GM23338 (cell line): ENCODE data around the gene CPSF7. TPM values are rescaled to one million over a fixed set of nuclear protein-coding genes. Genes with fewer than 3 reads are reported as not detected.

Experiments
- ATAC-seq: fragments of 200-7000 bp; cut with Tn5 transposase; 3 replicates; pipeline ENCODE4 v1.9.1; 2020
- DNase-seq: peaks from one replicate; pipeline ENCODE4 v3.0.0-alpha.2; 2015; ENCODE audit warnings: low spot score
- H2AFZ ChIP-seq: fragments of 200-600 bp; sonication (generic); 2 replicates; pipeline ENCODE4 v1.8.0; 2016; ENCODE audit warnings: antibody characterized with exemption, mild to moderate bottlenecking, moderate library complexity
- H3F3A ChIP-seq: fragments of 200-600 bp; sonication (generic); replicated peaks from 2 replicates; pipeline ENCODE4 v1.8.0; 2017; ENCODE audit warnings: antibody characterized with exemption, mixed run types, low read depth
- H3K27ac ChIP-seq: fragments of 200-600 bp; sonication (generic); 2 replicates; pipeline ENCODE4 v1.6.1; 2016; ENCODE audit warnings: low read depth
- H3K27me3 ChIP-seq: fragments of 200-600 bp; sonication (generic); 2 replicates; pipeline ENCODE4 v1.8.0; 2016; ENCODE audit warnings: mild to moderate bottlenecking, mixed run types, moderate library complexity; ENCODE audit not compliant: insufficient read depth
- H3K36me3 ChIP-seq: fragments of 200-600 bp; sonication (generic); 2 replicates; pipeline ENCODE4 v1.8.0; 2016; ENCODE audit warnings: mild to moderate bottlenecking; ENCODE audit not compliant: insufficient read depth
- H3K4me1 ChIP-seq: fragments of 200-600 bp; sonication (generic); 2 replicates; pipeline ENCODE4 v1.8.0; 2016; ENCODE audit warnings: mild to moderate bottlenecking, moderate library complexity; ENCODE audit not compliant: insufficient read depth
- H3K4me2 ChIP-seq: fragments of 200-600 bp; sonication (generic); 2 replicates; pipeline ENCODE4 v1.7.1; 2017; ENCODE audit warnings: mixed run types
- H3K4me3 ChIP-seq: fragments of 200-600 bp; sonication (generic); 2 replicates; pipeline ENCODE4 v1.6.1; 2016; ENCODE audit warnings: mixed run types
- H3K79me2 ChIP-seq: fragments of 200-600 bp; sonication (generic); replicated peaks from 2 replicates; pipeline ENCODE4 v1.8.0; 2017; ENCODE audit warnings: mild to moderate bottlenecking; ENCODE audit not compliant: insufficient read depth
- H3K9me2 ChIP-seq: fragments of 200-600 bp; sonication (generic); 2 replicates; pipeline ENCODE4 v1.8.0; 2017; ENCODE audit not compliant: insufficient read depth
- H4K20me1 ChIP-seq: fragments of 200-600 bp; sonication (generic); replicated peaks from 2 replicates; pipeline ENCODE4 v1.8.0; 2017; ENCODE audit warnings: mild to moderate bottlenecking; ENCODE audit not compliant: insufficient read depth
- H3K27ac Mint-ChIP-seq: 2 replicates; pipeline ENCODE4 v1.8.0; 2020; ENCODE audit warnings: inconsistent platforms, mild to moderate bottlenecking, moderate library complexity, mixed read lengths
- H3K27me3 Mint-ChIP-seq: 3 replicates; pipeline ENCODE4 v1.8.0; 2022; ENCODE audit warnings: low read depth, mild to moderate bottlenecking, moderate library complexity, mixed read lengths, inconsistent platforms; ENCODE audit not compliant: insufficient read depth, poor library complexity
- H3K36me3 Mint-ChIP-seq: 3 replicates; pipeline ENCODE4 v1.8.0; 2021; ENCODE audit warnings: low read depth, mild to moderate bottlenecking, inconsistent platforms, moderate library complexity, mixed read lengths
- H3K4me1 Mint-ChIP-seq: 3 replicates; pipeline ENCODE4 v1.8.0; 2020; ENCODE audit warnings: mild to moderate bottlenecking, inconsistent platforms, mixed read lengths
- H3K4me3 Mint-ChIP-seq: 3 replicates; pipeline ENCODE4 v1.8.0; 2021; ENCODE audit warnings: moderate library complexity, mild to moderate bottlenecking, inconsistent platforms, mixed read lengths
- H3K9me3 Mint-ChIP-seq: 3 replicates; pipeline ENCODE4 v1.8.0; 2020; ENCODE audit warnings: moderate library complexity, mild to moderate bottlenecking, inconsistent platforms, mixed read lengths
- CREB1 ChIP-seq: fragments of 250-450 bp; sonication (Bioruptor Pico); IDR thresholded peaks from 2 replicates; pipeline ENCODE4 v1.5.0; 2020; ENCODE audit warnings: low read depth, mild to moderate bottlenecking, moderate library complexity
- EZH2 ChIP-seq: fragments of 200-600 bp; sonication (generic); IDR thresholded peaks from one replicate; pipeline ENCODE4 v1.8.0; 2017; ENCODE audit warnings: antibody characterized with exemption, mild to moderate bottlenecking, low read depth; ENCODE audit not compliant: unreplicated experiment
- JUNB ChIP-seq: IDR thresholded peaks from one replicate; pipeline ENCODE4 v1.6.1; 2016; ENCODE audit warnings: antibody characterized with exemption; ENCODE audit not compliant: unreplicated experiment
- NANOG ChIP-seq: IDR thresholded peaks from 2 replicates; pipeline ENCODE4 v1.6.1; 2016; ENCODE audit warnings: antibody characterized with exemption, borderline replicate concordance
- POLR2AphosphoS5 ChIP-seq: IDR thresholded peaks from 2 replicates; pipeline ENCODE4 v1.6.1; 2016; ENCODE audit warnings: antibody characterized with exemption, low read depth
- STAT1 ChIP-seq: IDR thresholded peaks from one replicate; pipeline ENCODE4 v1.6.1; 2016; ENCODE audit warnings: antibody characterized with exemption; ENCODE audit not compliant: unreplicated experiment
- ZNF114 ChIP-seq: fragments of 250-450 bp; sonication (Bioruptor Pico); IDR thresholded peaks from 2 replicates; pipeline ENCODE4 v1.5.0; 2020; ENCODE audit warnings: mild to moderate bottlenecking, moderate library complexity
- ZNF331 ChIP-seq: fragments of 250-450 bp; sonication (Bioruptor Pico); IDR thresholded peaks from 2 replicates; pipeline ENCODE4 v1.5.0; 2020; ENCODE audit warnings: low read depth, mild to moderate bottlenecking, moderate library complexity
- polyA plus RNA-seq: library from polyadenylated mRNA; unstranded; fragments of >200 nt; fragmentation: Nextera tagmentation; extraction: Ambion mirVana; gene quantifications from 2 replicates; pipeline ENCODE4 v1.2.1, GENCODE V29; 2016
- total RNA-seq: library from RNA; depleted of rRNA; stranded (reverse); fragments of >200 nt; shearing (Covaris generic); gene quantifications from 2 replicates; pipeline ENCODE4 v1.2.3, GENCODE V29; 2014
- TF ChIP-seq, protein P1 (sequence below), 2 experiments: fragments of 200-600 bp in 1 of 2; sonication (generic) in 1 of 2; conservative IDR thresholded peaks; 2 replicates each; pipeline versions ENCODE4 v1.5.1 to v1.6.1; 2016 to 2017; ENCODE audit warnings: antibody characterized with exemption in 2 of 2, low read depth in 2 of 2, mild to moderate bottlenecking in 2 of 2, moderate library complexity in 1 of 2
- TF ChIP-seq, protein P2 (sequence below): fragments of 250-450 bp; sonication (Bioruptor Pico); IDR thresholded peaks from 2 replicates; pipeline ENCODE4 v1.5.0; 2020; ENCODE audit warnings: mild to moderate bottlenecking, moderate library complexity
- TF ChIP-seq, protein P3 (sequence below): IDR thresholded peaks from one replicate; pipeline ENCODE4 v1.6.1; 2018; ENCODE audit warnings: antibody characterized with exemption; ENCODE audit not compliant: unreplicated experiment
- TF ChIP-seq, protein P4 (sequence below): IDR thresholded peaks from 2 replicates; pipeline ENCODE4 v1.6.1; 2016; ENCODE audit warnings: antibody characterized with exemption

The CPSF7 gene
- total and polyA plus RNA-seq, 2 experiments from 2014 or later: 27.4 to 60.6 TPM

DNA sequence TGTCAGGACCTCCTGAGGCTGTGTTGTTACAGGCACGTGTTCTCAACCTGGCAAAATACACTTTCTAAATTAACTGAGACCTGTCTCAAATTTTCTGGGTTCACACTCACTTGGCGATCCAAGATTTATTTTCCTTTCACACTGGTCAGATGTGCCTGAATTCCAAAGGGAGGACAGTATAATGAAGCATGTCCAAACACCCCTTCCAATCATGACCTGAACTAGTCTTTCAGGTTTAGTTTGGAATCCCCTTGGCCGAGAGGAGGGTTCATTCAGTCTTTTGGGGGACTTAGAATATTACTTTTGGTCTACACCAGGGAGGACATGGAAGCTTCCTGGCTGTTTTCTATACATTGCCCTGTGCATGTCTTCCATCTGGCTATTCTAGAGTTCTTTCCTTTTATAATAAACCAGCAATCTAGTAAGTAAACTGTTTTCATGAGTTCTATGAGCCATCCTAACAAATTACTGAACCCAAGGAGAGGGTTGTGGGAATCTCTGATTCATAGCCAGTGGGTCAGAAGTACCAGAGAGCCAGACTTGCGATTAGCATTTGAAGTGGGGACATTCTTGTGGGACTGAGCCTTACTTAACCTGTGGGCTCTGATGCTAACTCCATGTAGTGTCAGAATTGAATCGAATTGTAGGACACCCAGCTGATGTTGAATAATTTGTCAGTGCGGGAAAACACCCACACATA is 52.2 kb downstream of the CPSF7 start (continued):
- TF ChIP-seq, protein P1, sequence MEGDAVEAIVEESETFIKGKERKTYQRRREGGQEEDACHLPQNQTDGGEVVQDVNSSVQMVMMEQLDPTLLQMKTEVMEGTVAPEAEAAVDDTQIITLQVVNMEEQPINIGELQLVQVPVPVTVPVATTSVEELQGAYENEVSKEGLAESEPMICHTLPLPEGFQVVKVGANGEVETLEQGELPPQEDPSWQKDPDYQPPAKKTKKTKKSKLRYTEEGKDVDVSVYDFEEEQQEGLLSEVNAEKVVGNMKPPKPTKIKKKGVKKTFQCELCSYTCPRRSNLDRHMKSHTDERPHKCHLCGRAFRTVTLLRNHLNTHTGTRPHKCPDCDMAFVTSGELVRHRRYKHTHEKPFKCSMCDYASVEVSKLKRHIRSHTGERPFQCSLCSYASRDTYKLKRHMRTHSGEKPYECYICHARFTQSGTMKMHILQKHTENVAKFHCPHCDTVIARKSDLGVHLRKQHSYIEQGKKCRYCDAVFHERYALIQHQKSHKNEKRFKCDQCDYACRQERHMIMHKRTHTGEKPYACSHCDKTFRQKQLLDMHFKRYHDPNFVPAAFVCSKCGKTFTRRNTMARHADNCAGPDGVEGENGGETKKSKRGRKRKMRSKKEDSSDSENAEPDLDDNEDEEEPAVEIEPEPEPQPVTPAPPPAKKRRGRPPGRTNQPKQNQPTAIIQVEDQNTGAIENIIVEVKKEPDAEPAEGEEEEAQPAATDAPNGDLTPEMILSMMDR (conservative IDR thresholded peaks at IDR 0.05; ENCODE audit: low read depth in 2 of 2): no peak
- TF ChIP-seq ZNF114 (CRISPR knock-in tag): no peak
- no peak for TF ChIP-seq NANOG
- TF ChIP-seq CREB1 (CRISPR knock-in tag): no peak
- no peak for TF ChIP-seq STAT1
- TF ChIP-seq JUNB: no peak
- no peak for TF ChIP-seq ZNF331

DNA sequence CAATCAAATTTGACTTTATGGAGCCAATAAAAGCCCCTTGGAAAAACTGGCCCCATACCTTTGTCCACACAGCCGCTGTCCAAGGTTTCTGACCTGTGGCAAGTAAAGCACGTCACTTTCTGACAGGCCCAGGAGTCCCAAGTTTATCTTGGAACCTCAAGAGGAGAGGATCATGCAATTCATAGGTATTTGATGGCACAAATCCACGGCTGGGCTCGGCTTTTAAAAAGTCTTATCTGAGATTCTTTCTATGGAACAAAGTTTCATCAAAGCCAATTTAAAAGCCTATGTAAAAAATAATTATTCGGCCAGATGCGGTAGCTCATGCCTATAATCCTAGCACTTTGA is 54.0 kb downstream of the CPSF7 start:
- H2AFZ ChIP-seq: no peak overlapping the region
- no peak for DNase-seq
- no peaks in the 10 kb centered on the region for H3K4me1 Mint-ChIP-seq
- TF ChIP-seq STAT1: no peak
- TF ChIP-seq EZH2: no peak
- no peak for TF ChIP-seq ZNF331
- TF ChIP-seq CREB1 (CRISPR knock-in tag): no peak
- no peak for TF ChIP-seq ZNF114 (CRISPR knock-in tag)
- TF ChIP-seq, protein P2, sequence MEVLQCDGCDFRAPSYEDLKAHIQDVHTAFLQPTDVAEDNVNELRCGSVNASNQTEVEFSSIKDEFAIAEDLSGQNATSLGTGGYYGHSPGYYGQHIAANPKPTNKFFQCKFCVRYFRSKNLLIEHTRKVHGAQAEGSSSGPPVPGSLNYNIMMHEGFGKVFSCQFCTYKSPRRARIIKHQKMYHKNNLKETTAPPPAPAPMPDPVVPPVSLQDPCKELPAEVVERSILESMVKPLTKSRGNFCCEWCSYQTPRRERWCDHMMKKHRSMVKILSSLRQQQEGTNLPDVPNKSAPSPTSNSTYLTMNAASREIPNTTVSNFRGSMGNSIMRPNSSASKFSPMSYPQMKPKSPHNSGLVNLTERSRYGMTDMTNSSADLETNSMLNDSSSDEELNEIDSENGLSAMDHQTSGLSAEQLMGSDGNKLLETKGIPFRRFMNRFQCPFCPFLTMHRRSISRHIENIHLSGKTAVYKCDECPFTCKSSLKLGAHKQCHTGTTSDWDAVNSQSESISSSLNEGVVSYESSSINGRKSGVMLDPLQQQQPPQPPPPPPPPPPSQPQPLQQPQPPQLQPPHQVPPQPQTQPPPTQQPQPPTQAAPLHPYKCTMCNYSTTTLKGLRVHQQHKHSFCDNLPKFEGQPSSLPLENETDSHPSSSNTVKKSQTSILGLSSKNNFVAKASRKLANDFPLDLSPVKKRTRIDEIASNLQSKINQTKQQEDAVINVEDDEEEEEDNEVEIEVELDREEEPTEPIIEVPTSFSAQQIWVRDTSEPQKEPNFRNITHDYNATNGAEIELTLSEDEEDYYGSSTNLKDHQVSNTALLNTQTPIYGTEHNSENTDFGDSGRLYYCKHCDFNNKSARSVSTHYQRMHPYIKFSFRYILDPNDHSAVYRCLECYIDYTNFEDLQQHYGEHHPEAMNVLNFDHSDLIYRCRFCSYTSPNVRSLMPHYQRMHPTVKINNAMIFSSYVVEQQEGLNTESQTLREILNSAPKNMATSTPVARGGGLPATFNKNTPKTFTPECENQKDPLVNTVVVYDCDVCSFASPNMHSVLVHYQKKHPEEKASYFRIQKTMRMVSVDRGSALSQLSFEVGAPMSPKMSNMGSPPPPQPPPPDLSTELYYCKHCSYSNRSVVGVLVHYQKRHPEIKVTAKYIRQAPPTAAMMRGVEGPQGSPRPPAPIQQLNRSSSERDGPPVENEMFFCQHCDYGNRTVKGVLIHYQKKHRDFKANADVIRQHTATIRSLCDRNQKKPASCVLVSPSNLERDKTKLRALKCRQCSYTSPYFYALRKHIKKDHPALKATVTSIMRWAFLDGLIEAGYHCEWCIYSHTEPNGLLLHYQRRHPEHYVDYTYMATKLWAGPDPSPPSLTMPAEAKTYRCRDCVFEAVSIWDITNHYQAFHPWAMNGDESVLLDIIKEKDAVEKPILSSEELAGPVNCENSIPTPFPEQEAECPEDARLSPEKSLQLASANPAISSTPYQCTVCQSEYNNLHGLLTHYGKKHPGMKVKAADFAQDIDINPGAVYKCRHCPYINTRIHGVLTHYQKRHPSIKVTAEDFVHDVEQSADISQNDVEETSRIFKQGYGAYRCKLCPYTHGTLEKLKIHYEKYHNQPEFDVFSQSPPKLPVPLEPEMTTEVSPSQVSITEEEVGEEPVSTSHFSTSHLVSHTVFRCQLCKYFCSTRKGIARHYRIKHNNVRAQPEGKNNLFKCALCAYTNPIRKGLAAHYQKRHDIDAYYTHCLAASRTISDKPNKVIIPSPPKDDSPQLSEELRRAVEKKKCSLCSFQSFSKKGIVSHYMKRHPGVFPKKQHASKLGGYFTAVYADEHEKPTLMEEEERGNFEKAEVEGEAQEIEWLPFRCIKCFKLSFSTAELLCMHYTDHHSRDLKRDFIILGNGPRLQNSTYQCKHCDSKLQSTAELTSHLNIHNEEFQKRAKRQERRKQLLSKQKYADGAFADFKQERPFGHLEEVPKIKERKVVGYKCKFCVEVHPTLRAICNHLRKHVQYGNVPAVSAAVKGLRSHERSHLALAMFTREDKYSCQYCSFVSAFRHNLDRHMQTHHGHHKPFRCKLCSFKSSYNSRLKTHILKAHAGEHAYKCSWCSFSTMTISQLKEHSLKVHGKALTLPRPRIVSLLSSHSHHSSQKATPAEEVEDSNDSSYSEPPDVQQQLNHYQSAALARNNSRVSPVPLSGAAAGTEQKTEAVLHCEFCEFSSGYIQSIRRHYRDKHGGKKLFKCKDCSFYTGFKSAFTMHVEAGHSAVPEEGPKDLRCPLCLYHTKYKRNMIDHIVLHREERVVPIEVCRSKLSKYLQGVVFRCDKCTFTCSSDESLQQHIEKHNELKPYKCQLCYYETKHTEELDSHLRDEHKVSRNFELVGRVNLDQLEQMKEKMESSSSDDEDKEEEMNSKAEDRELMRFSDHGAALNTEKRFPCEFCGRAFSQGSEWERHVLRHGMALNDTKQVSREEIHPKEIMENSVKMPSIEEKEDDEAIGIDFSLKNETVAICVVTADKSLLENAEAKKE (CRISPR knock-in tag): no peak
- TF ChIP-seq, protein P3, sequence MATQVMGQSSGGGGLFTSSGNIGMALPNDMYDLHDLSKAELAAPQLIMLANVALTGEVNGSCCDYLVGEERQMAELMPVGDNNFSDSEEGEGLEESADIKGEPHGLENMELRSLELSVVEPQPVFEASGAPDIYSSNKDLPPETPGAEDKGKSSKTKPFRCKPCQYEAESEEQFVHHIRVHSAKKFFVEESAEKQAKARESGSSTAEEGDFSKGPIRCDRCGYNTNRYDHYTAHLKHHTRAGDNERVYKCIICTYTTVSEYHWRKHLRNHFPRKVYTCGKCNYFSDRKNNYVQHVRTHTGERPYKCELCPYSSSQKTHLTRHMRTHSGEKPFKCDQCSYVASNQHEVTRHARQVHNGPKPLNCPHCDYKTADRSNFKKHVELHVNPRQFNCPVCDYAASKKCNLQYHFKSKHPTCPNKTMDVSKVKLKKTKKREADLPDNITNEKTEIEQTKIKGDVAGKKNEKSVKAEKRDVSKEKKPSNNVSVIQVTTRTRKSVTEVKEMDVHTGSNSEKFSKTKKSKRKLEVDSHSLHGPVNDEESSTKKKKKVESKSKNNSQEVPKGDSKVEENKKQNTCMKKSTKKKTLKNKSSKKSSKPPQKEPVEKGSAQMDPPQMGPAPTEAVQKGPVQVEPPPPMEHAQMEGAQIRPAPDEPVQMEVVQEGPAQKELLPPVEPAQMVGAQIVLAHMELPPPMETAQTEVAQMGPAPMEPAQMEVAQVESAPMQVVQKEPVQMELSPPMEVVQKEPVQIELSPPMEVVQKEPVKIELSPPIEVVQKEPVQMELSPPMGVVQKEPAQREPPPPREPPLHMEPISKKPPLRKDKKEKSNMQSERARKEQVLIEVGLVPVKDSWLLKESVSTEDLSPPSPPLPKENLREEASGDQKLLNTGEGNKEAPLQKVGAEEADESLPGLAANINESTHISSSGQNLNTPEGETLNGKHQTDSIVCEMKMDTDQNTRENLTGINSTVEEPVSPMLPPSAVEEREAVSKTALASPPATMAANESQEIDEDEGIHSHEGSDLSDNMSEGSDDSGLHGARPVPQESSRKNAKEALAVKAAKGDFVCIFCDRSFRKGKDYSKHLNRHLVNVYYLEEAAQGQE: no peak
- no peak for TF ChIP-seq POLR2AphosphoS5
- TF ChIP-seq, protein P4, sequence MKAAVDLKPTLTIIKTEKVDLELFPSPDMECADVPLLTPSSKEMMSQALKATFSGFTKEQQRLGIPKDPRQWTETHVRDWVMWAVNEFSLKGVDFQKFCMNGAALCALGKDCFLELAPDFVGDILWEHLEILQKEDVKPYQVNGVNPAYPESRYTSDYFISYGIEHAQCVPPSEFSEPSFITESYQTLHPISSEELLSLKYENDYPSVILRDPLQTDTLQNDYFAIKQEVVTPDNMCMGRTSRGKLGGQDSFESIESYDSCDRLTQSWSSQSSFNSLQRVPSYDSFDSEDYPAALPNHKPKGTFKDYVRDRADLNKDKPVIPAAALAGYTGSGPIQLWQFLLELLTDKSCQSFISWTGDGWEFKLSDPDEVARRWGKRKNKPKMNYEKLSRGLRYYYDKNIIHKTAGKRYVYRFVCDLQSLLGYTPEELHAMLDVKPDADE: no peak

More for the DNA sequence above, 54.0 kb downstream of the CPSF7 start:
- H3K79me2 ChIP-seq: no peaks in the 10 kb centered on the region
- no peaks in the 10 kb centered on the region for H4K20me1 ChIP-seq
- H3K9me3 Mint-ChIP-seq: peaks cover 41% of the 10 kb centered on the region
- no peak overlapping the region for H3K27ac Mint-ChIP-seq
- 0 out of 2 replicates have a peak, but pooled peaks cover 3% of the 10 kb centered on the region for H3K9me2 ChIP-seq
- no peak overlapping the region for H3K27ac ChIP-seq
- no peak for ATAC-seq
- peaks cover 25% of the 10 kb centered on the region; the same call in 1 of the 2 replicates for H3K36me3 ChIP-seq
- 0 out of 2 replicates have a peak, but pooled peaks cover 3% of the 10 kb centered on the region for H3F3A ChIP-seq
- H3K4me1 ChIP-seq: no peaks in the 10 kb centered on the region
- peaks cover 3% of the 10 kb centered on the region for H3K27me3 Mint-ChIP-seq
- H3K4me3 Mint-ChIP-seq: no peak overlapping the region
- no peak overlapping the region for H3K4me2 ChIP-seq
- no peaks in the 10 kb centered on the region for H3K27me3 ChIP-seq
- peaks cover 62% of the 10 kb centered on the region for H3K36me3 Mint-ChIP-seq
- H3K4me3 ChIP-seq: no peak overlapping the region
